RWPE1 (cell line): Measurements from ENCODE around the gene RALGAPA2.

ENCODE experiments used
- CTCF ChIA-PET: fragments of 350-600 bp; sonication (Branson Sonifier 250); formaldehyde crosslinking; extraction: SDS; loops from one replicate; lab custom pipeline; 2021; lab: Yijun Ruan, JAX
- POLR2A ChIA-PET: fragments of 400-600 bp; formaldehyde crosslinking; extraction: SDS; loops from one replicate; lab custom pipeline; 2020; ENCODE audit warnings: antibody characterized with exemption; ENCODE audit not compliant: low non-redundant PET; lab: Yijun Ruan, JAX
- DNase-seq: peaks from one replicate; pipeline ENCODE4 v3.0.0; 2012; ENCODE audit warnings: low spot score
- H3K27ac ChIP-seq: fragments of 450-650 bp; 2 replicates; pipeline ENCODE4 v1.5.1; 2017
- CTCF ChIP-seq: fragments of 450-650 bp; conservative IDR thresholded peaks from 2 replicates; pipeline ENCODE4 v1.5.1; 2017; ENCODE audit warnings: low read depth, mild to moderate bottlenecking

RALGAPA2 gene

GRCh38 chr20:20411836-20412235 is 300.6 kb downstream of the RALGAPA2 start:
- CTCF ChIA-PET: no interaction called here
- DNase-seq: no peak
- POLR2A ChIA-PET: no interaction called here
- TF ChIP-seq CTCF: no peak
- no peak overlapping the region for H3K27ac ChIP-seq

GRCh38 chr20:20411402-20411801 is 301.0 kb downstream of the RALGAPA2 start:
- H3K27ac ChIP-seq: no peak overlapping the region
- POLR2A ChIA-PET: no interaction called here
- CTCF ChIA-PET: no interaction called here
- no peak for DNase-seq
- no peak for TF ChIP-seq CTCF

DNA sequence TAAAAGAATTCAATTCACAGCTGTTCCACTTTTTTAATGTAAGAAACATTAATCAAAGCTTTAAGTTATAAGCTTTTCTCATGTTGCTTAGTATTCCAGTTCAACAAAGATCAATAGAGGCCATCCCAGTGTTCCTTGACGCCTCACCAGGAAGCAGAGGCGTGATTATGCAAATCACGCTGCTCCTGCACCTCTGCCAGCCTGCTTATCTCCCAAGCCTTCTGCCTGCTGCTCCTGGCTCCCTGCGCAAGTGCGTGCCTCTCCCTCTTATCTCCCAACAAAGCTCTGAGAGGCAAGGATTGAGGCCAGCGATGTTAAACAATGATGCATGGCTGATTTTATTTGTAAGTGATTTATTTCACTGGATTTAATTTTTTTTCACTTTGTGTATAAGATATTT is 301.8 kb downstream of the RALGAPA2 start:
- no peak overlapping the region for H3K27ac ChIP-seq
- no peak for DNase-seq
- POLR2A ChIA-PET: no interaction called here
- TF ChIP-seq CTCF: no peak
- CTCF ChIA-PET: no interaction called here

GRCh38 chr20:20409331-20409730 is 303.1 kb downstream of the RALGAPA2 start:
- no peak overlapping the region for H3K27ac ChIP-seq
- CTCF ChIA-PET: interaction anchor here (1.0 kb wide), 1 partner anchor 40 kb away, joined by 3 read pairs; no protein-coding TSS in a partner anchor
- POLR2A ChIA-PET: no interaction called here
- no peak for TF ChIP-seq CTCF
- no peak for DNase-seq

DNA sequence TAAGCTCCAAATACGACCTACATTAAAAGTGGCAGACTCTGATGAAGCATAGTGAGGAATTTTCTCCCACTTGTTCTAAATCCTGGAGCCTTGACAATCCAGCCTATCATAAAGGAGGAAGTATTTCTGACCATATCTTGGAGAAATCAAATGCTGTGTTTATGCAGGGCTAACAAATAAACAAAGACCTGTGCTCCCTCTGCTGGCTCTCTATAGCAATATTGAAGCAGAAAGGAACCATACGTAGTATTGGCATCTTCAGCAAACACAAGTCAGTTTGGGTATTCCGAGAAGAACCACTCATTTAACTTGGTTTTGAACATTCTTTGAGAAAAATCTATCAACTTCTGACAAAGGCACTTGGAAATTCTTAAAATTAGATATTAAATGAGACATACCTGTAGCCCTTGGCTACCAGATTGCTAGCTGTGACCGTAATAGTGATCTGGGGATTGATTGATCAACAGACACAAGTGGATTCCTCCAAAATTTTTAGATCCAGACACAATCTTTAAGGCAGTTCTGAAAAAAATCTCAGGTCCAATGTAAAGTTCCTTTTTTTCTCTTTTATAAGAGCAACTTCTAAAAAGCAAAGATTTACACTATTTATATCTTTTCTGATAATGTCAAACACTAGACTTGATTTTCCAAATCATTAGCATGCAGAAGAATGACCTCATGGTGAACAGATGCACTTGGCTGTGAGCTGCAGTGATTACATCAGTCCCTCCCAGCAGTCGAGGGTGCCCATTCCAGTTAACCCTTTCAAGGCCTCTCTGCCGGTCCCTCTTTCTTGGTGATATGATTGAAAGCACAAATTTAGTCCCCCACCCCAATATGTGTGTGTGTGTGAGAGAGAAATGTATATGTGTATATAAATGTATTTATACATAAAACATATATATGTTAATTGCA is 304.3 kb downstream of the RALGAPA2 start:
- no peak for TF ChIP-seq CTCF
- POLR2A ChIA-PET: no interaction called here
- H3K27ac ChIP-seq: no peak overlapping the region
- CTCF ChIA-PET: interaction anchor here (0.7 to 1.0 kb wide), 3 partner anchors 41 to 323 kb away, joined by 3 read pairs; no protein-coding TSS in a partner anchor
- DNase-seq: no peak

DNA sequence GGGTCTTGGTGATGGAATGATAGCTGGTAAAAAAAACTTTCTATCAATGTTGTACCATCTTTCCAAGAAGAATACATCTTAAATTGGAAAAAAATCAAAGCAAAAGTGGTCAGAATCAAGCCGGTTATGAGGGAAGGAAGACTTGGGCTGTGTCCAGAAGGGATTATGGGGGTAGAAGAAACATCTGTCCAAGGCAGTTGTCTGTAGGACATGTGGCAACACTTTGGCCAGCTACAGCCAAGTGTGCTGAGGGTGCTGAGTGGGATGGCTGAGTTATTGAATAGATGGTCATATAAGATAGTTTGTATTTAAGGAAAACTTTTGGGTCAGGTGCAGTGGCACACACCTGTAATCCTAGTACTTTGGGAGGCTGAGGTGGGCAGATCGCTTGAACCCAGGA is 306.1 kb downstream of the RALGAPA2 start:
- CTCF ChIA-PET: no interaction called here
- TF ChIP-seq CTCF: no peak
- no peak for DNase-seq
- no peak overlapping the region for H3K27ac ChIP-seq
- POLR2A ChIA-PET: no interaction called here
